K562 (cell line): ENCODE measurements around the gene ZC3H7B. TPM values are rescaled to one million over a fixed set of nuclear protein-coding genes. Genes with fewer than 3 reads are reported as not detected.

Experiments
- ATAC-seq: fragments of 200-7000 bp; cut with Tn5 transposase; 3 replicates; pipeline ENCODE4 v1.9.1; 2020; ENCODE audit warnings: moderate library complexity
- BruUV-seq: library from RNA; stranded (reverse); fragments of 400-500 nt; replicated peaks from 2 replicates; lab custom pipeline; 2021; lab: Mats Ljungman, UMichigan
- CTCF ChIA-PET: fragments of 300-600 bp; formaldehyde crosslinking; extraction: SDS; loops from one replicate; lab custom pipeline; 2021; ENCODE audit warnings: low intra/inter-chr PET ratio; lab: Yijun Ruan, JAX
- POLR2A ChIA-PET: fragments of 300-600, 350-650 bp; sonication (Branson Sonifier 250); formaldehyde crosslinking; extraction: SDS; loops from one replicate; lab custom pipeline; 2021; ENCODE audit warnings: antibody characterized with exemption, inconsistent platforms; lab: Yijun Ruan, JAX
- DNase-seq, 4 experiments: peaks; one replicate each; pipeline versions ENCODE4 v3.0.0 to v3.0.0-alpha.2; 2011 to 2018; ENCODE audit warnings: low spot score in 3 of 4, mixed read lengths in 3 of 4; ENCODE audit errors: extremely low read depth in 1 of 4
- FAIRE-seq: peaks from 2 replicates; lab custom pipeline; 2011; peaks lifted over from hg19 to GRCh38; lab: Jason Lieb, UNC
- H2AFZ ChIP-seq: 2 replicates; pipeline ENCODE4 v1.6.0; 2011; ENCODE audit warnings: low read depth, low read length, control low read depth, inconsistent platforms
- H3K27ac ChIP-seq: fragments of 200-600 bp; 3 replicates; pipeline ENCODE4 v1.8.0; 2011; ENCODE audit warnings: low read depth, mild to moderate bottlenecking, control low read depth, inconsistent platforms, low read length, moderate library complexity, mixed read lengths; ENCODE audit errors: extremely low read depth
- H3K27me3 ChIP-seq, 2 experiments: fragments of 300-600 bp in 1 of 2; 2 replicates in 1 of 2; 3 replicates in 1 of 2; pipeline versions ENCODE4 v1.6.0 to v1.8.0; 2011; ENCODE audit warnings: inconsistent platforms in 2 of 2, low read length in 2 of 2, mild to moderate bottlenecking in 1 of 2, mixed read lengths in 1 of 2, moderate library complexity in 1 of 2; ENCODE audit not compliant: control insufficient read depth in 2 of 2, insufficient read depth in 2 of 2
- H3K36me3 ChIP-seq: fragments of 300-600 bp; 3 replicates; pipeline ENCODE4 v1.8.0; 2011; ENCODE audit warnings: mild to moderate bottlenecking, low read length, inconsistent platforms; ENCODE audit not compliant: control insufficient read depth, insufficient read depth
- H3K4me1 ChIP-seq, 2 experiments: fragments of 200-600 bp in 1 of 2; replicated peaks in 1 of 2; 2 replicates in 1 of 2; 3 replicates in 1 of 2; pipeline versions ENCODE4 v1.5.1 to v1.8.0; 2011; ENCODE audit warnings: inconsistent platforms in 2 of 2, low read length in 2 of 2, mild to moderate bottlenecking in 1 of 2, mixed read lengths in 1 of 2, moderate library complexity in 1 of 2; ENCODE audit not compliant: control insufficient read depth in 2 of 2, insufficient read depth in 2 of 2
- H3K4me2 ChIP-seq: 2 replicates; pipeline ENCODE4 v1.6.1; 2011; ENCODE audit warnings: low read length, control low read depth, inconsistent platforms, mixed read lengths; ENCODE audit not compliant: insufficient read depth
- H3K4me3 ChIP-seq: fragments of 200-600 bp; sonication (generic), shearing (Covaris generic); 2 replicates; pipeline ENCODE4 v1.5.1; 2016; ENCODE audit warnings: control low read depth, inconsistent platforms
- H3K79me2 ChIP-seq: fragments of 200-600 bp; 3 replicates; pipeline ENCODE4 v1.8.0; 2011; ENCODE audit warnings: low read length, inconsistent platforms; ENCODE audit not compliant: control insufficient read depth, insufficient read depth
- H3K9ac ChIP-seq, 2 experiments: 2 replicates each; pipeline versions ENCODE4 v1.6.0 to v1.6.1; 2011; ENCODE audit warnings: low read depth in 2 of 2, low read length in 2 of 2, control low read depth in 1 of 2, inconsistent platforms in 1 of 2, mild to moderate bottlenecking in 1 of 2, mixed read lengths in 1 of 2; ENCODE audit not compliant: insufficient read depth in 1 of 2
- H3K9me1 ChIP-seq: one replicate; pipeline ENCODE4 v1.6.0; 2011; ENCODE audit warnings: inconsistent platforms, mild to moderate bottlenecking, low read length, moderate library complexity; ENCODE audit not compliant: control insufficient read depth, insufficient read depth
- H3K9me3 ChIP-seq: replicated peaks from 2 replicates; pipeline ENCODE4 v1.5.1; 2011; ENCODE audit warnings: low read depth, low read length, inconsistent platforms; ENCODE audit not compliant: control insufficient read depth, insufficient read depth
- H4K20me1 ChIP-seq: replicated peaks from 2 replicates; pipeline ENCODE4 v1.6.1; 2011; ENCODE audit warnings: low read length, inconsistent platforms, mixed read lengths; ENCODE audit not compliant: control insufficient read depth, insufficient read depth
- ATF6 ChIP-seq: sonication (generic); formaldehyde crosslinking; IDR thresholded peaks from 2 replicates; pipeline ENCODE4 v1.4.0; 2020; ENCODE audit warnings: mild to moderate bottlenecking, missing genetic modification reagents
- CCNT2 ChIP-seq: IDR thresholded peaks from 2 replicates; pipeline ENCODE4 v1.6.1; 2011; ENCODE audit warnings: borderline replicate concordance, low read depth, mild to moderate bottlenecking, moderate library complexity, mixed read lengths, low read length; ENCODE audit not compliant: insufficient read length; ENCODE audit errors: extremely low read depth
- CREB3L1 ChIP-seq: fragments of 450-650 bp; IDR thresholded peaks from 2 replicates; pipeline ENCODE4 v1.6.1; 2014; ENCODE audit warnings: low read depth, mild to moderate bottlenecking, moderate library complexity, borderline replicate concordance
- JUNB ChIP-seq: fragments of 450-650 bp; formaldehyde crosslinking; conservative IDR thresholded peaks from 2 replicates; pipeline ENCODE4 v1.4.0; 2020; ENCODE audit warnings: mild to moderate bottlenecking
- PATZ1 ChIP-seq: fragments of 250-450 bp; sonication (Bioruptor Pico); IDR thresholded peaks from 2 replicates; pipeline ENCODE4 v1.5.0; 2020; ENCODE audit warnings: mild to moderate bottlenecking, borderline replicate concordance
- TCF15 ChIP-seq: fragments of 250-450 bp; sonication (Bioruptor Pico); IDR thresholded peaks from 2 replicates; pipeline ENCODE4 v1.8.0; 2022; ENCODE audit warnings: moderate library complexity, mild to moderate bottlenecking, inconsistent platforms
- WGBS: fragments of 100-300 bp; shearing (Covaris generic); methylation state at CpG from one replicate; pipeline ENCODE4 v1.1.6; 2016; ENCODE audit warnings: low coverage, mixed read lengths; ENCODE audit not compliant: insufficient coverage; ENCODE audit errors: missing lambda C conversion rate; 5-methylcytosine and 5-hydroxymethylcytosine counted together
- in situ Hi-C: fragments of 300-500 bp; cut with MboI; formaldehyde crosslinking; loops from 4 replicates; pipeline ENCODE4 v1.15.0; 2018; ENCODE audit warnings: inconsistent platforms, mixed read lengths
- intact Hi-C: fragments of 100-400 bp; cut with micrococcal nuclease; formaldehyde crosslinking; loops from 2 replicates; pipeline ENCODE4 v1.14.2; 2022
- polyA plus RNA-seq, 8 experiments: library from polyadenylated mRNA; depleted of rRNA in 4 of 8; stranded (reverse) in 5 of 8; unstranded in 3 of 8; fragments of >200 nt; fragmentation: Nextera tagmentation in 2 of 8; fragmentation: Illumina TruSeq in 1 of 8; extraction: Ambion mirVana in 2 of 8; extraction: Trizol in 1 of 8; gene quantifications; 2 replicates each; pipeline versions ENCODE4 v1.2.1 to v1.2.3, GENCODE V29; 2011 to 2014; ENCODE audit warnings: inconsistent platforms in 1 of 8, missing spikeins in 1 of 8
- total RNA-seq, 7 experiments: library from RNA; depleted of rRNA in 6 of 7; stranded (reverse); fragments of >200 nt in 6 of 7; fragmentation: Illumina TruSeq in 2 of 7; extraction: Trizol in 2 of 7; gene quantifications; 2 replicates each; pipeline versions ENCODE4 v1.2.1 to v1.2.3, GENCODE V29; 2011 to 2021; ENCODE audit warnings: low replicate concordance in 1 of 7

The ZC3H7B gene
- total and polyA plus RNA-seq, 9 of the 15 experiments (the other 6 are each of a cell fraction or from before 2014, with no cell fraction given) = 0.07 to 49.8 (median 26.8) TPM

GRCh38 chr22:41308054-41308453 is 6.7 kb downstream of the ZC3H7B start:
- Histone ChIP-seq H3K9me3 (no peaks in the 10 kb centered on the region), H3K4me2 (no peak overlapping the region; the same call in 1 of the 2 replicates), H2AFZ (no peak overlapping the region), H3K79me2 (peaks cover 88% of the 10 kb centered on the region), H3K9ac (no peak overlapping the region; a peak in 1 of 4 replicates), H3K36me3 (peaks cover 35% of the 10 kb centered on the region; the same call in 2 of the 3 replicates), H3K4me3 (no peak overlapping the region), H3K4me1 (peaks cover 31 to 36% of the 10 kb centered on the region in 2 experiments; a peak in 4 of 5 replicates), H3K27me3 (no peaks in the 10 kb centered on the region), H3K9me1 (no peaks in the 10 kb centered on the region), H4K20me1 (no peaks in the 10 kb centered on the region), H3K27ac (peak overlapping the region; percentile 59)
- in situ Hi-C loops = no loop called here
- TF ChIP-seq ATF6 (CRISPR knock-in tag) = no peak
- no peak for TF ChIP-seq CCNT2
- no peak for TF ChIP-seq TCF15 (CRISPR knock-in tag)
- no peak for TF ChIP-seq JUNB (CRISPR knock-in tag)
- TF ChIP-seq PATZ1 (CRISPR knock-in tag) = no peak
- TF ChIP-seq CREB3L1 = no peak
- ATAC-seq (peak; percentile 11), FAIRE-seq (peak; percentile 46), DNase-seq (peak in 2 of 4 experiments; percentile 31 to 39)
- BruUV-seq = no TSS peak
- WGBS = 41% methylated on average over 3 of the region's 3 CpGs
- CTCF ChIA-PET = no interaction called here
- intact Hi-C loops = loop anchor here (10.0 kb wide), 1 partner anchor 383 kb away; no protein-coding TSS in a partner anchor
- POLR2A ChIA-PET = interaction anchor here (0.6 to 2.2 kb wide), 5 partner anchors 9 to 1184 kb away, joined by 3 to 6 read pairs (median 3); partner anchors contain the start of gene RANGAP1
